Skeletal muscle satellite cell (primary cell): ENCODE results near the gene HOXC9.

Source experiments
- H3K27me3 ChIP-seq: 2 replicates; pipeline ENCODE4 v1.7.0; 2013; ENCODE audit warnings: low read length; ENCODE audit not compliant: control insufficient read depth, insufficient read depth
- H3K36me3 ChIP-seq: 2 replicates; pipeline ENCODE4 v1.7.0; 2013; ENCODE audit warnings: mild to moderate bottlenecking, control low read depth, low read length; ENCODE audit not compliant: insufficient read depth
- H3K4me1 ChIP-seq: 2 replicates; pipeline ENCODE4 v1.7.0; 2013; ENCODE audit warnings: low read length; ENCODE audit not compliant: control insufficient read depth, insufficient read depth
- H3K4me2 ChIP-seq: 2 replicates; pipeline ENCODE4 v1.7.0; 2013; ENCODE audit warnings: mild to moderate bottlenecking, low read length
- H3K4me3 ChIP-seq: 2 replicates; pipeline ENCODE4 v1.7.0; 2013; ENCODE audit warnings: low read length
- H3K9ac ChIP-seq: 2 replicates; pipeline ENCODE4 v1.7.0; 2013; ENCODE audit warnings: mild to moderate bottlenecking, low read depth, low read length, moderate library complexity
- H3K9me3 ChIP-seq: replicated peaks from 2 replicates; pipeline ENCODE4 v1.7.0; 2013; ENCODE audit warnings: mild to moderate bottlenecking, control low read depth, low read length

The HOXC9 gene

GRCh38 chr12:54010053-54010971, 10.4 kb downstream of the HOXC9 start:
- Histone ChIP-seq H3K27me3 (no peaks in the 10 kb centered on the region), H3K9ac (peak overlapping the region; percentile 91), H3K9me3 (no peaks in the 10 kb centered on the region), H3K36me3 (peaks cover 4% of the 10 kb centered on the region), H3K4me3 (peak overlapping the region; percentile 87), H3K4me2 (peak overlapping the region; percentile 96), H3K4me1 (peaks cover 75% of the 10 kb centered on the region)

GRCh38 chr12:54010972-54011664, 11.2 kb downstream of the HOXC9 start:
- peaks cover 77% of the 10 kb centered on the region for H3K4me1 ChIP-seq
- H3K9me3 ChIP-seq, result no peaks in the 10 kb centered on the region
- H3K27me3 ChIP-seq, result no peaks in the 10 kb centered on the region
- H3K4me2 ChIP-seq, result peak overlapping the region; percentile 96
- H3K4me3 ChIP-seq, result peak overlapping the region; percentile 87
- H3K9ac ChIP-seq, result peak overlapping the region; percentile 91
- peaks cover 2% of the 10 kb centered on the region for H3K36me3 ChIP-seq

GRCh38 chr12:54011665-54012532, 11.9 kb downstream of the HOXC9 start:
- H3K27me3 ChIP-seq, result no peaks in the 10 kb centered on the region
- H3K4me2 ChIP-seq, result peak overlapping the region; percentile 96
- peak overlapping the region; percentile 91 for H3K9ac ChIP-seq
- peaks cover 2% of the 10 kb centered on the region for H3K36me3 ChIP-seq
- peak overlapping the region; percentile 87 for H3K4me3 ChIP-seq
- peaks cover 70% of the 10 kb centered on the region for H3K4me1 ChIP-seq
- H3K9me3 ChIP-seq, result no peaks in the 10 kb centered on the region

- Histone ChIP-seq H3K36me3 (peaks cover 2% of the 10 kb centered on the region), H3K4me1 (peaks cover 61% of the 10 kb centered on the region), H3K4me3 (peak overlapping the region; percentile 68), H3K9me3 (no peaks in the 10 kb centered on the region), H3K9ac (peak overlapping the region; percentile 88), H3K4me2 (peak overlapping the region; percentile 88), H3K27me3 (no peaks in the 10 kb centered on the region)
Measured at GRCh38 chr12:54012631-54013409, 12.9 kb downstream of the HOXC9 start.

- Histone ChIP-seq H3K36me3 (peaks cover 2% of the 10 kb centered on the region), H3K4me3 (peak overlapping the region; percentile 68), H3K4me1 (peaks cover 52% of the 10 kb centered on the region), H3K27me3 (no peaks in the 10 kb centered on the region), H3K9me3 (no peaks in the 10 kb centered on the region), H3K9ac (peak overlapping the region; percentile 88), H3K4me2 (peak overlapping the region; percentile 88)
Measured at GRCh38 chr12:54014377-54015017, 14.5 kb downstream of the HOXC9 start.

GRCh38 chr12:54015018-54015931, 15.3 kb downstream of the HOXC9 start:
- no peaks in the 10 kb centered on the region for H3K9me3 ChIP-seq
- H3K27me3 ChIP-seq, result no peaks in the 10 kb centered on the region
- H3K9ac ChIP-seq, result peak overlapping the region; percentile 88
- H3K36me3 ChIP-seq, result peaks cover 2% of the 10 kb centered on the region
- H3K4me1 ChIP-seq, result peaks cover 53% of the 10 kb centered on the region
- H3K4me3 ChIP-seq, result peak overlapping the region; percentile 68
- peak overlapping the region; percentile 94 for H3K4me2 ChIP-seq

- Histone ChIP-seq H3K27me3 (no peaks in the 10 kb centered on the region), H3K4me3 (peak overlapping the region; percentile 62), H3K36me3 (peaks cover 2% of the 10 kb centered on the region), H3K9me3 (no peaks in the 10 kb centered on the region), H3K4me2 (peak overlapping the region; percentile 94), H3K9ac (peak overlapping the region; percentile 88), H3K4me1 (peaks cover 61% of the 10 kb centered on the region)
Measured at GRCh38 chr12:54016051-54016450, 16.1 kb downstream of the HOXC9 start.

GRCh38 chr12:54016478-54016964, 16.6 kb downstream of the HOXC9 start:
- Histone ChIP-seq H3K27me3 (no peaks in the 10 kb centered on the region), H3K4me3 (peak overlapping the region; percentile 86), H3K4me1 (peaks cover 63% of the 10 kb centered on the region), H3K9me3 (no peaks in the 10 kb centered on the region), H3K36me3 (peaks cover 1% of the 10 kb centered on the region), H3K9ac (peak overlapping the region; percentile 96), H3K4me2 (peak overlapping the region; percentile 94)

GRCh38 chr12:54017027-54017788, 17.2 kb downstream of the HOXC9 start:
- H3K27me3 ChIP-seq, result no peaks in the 10 kb centered on the region

More at GRCh38 chr12:54017027-54017788, 17.2 kb downstream of the HOXC9 start:
- Histone ChIP-seq H3K9me3 (no peaks in the 10 kb centered on the region), H3K4me3 (peak overlapping the region; percentile 86), H3K36me3 (no peaks in the 10 kb centered on the region), H3K9ac (peak overlapping the region; percentile 96), H3K4me1 (peaks cover 63% of the 10 kb centered on the region), H3K4me2 (peak overlapping the region; percentile 94)
